IPS-NIHi11 (cell line): ENCODE results near the gene GATA6.
A peak's percentile ranks its signal among the peaks of the same experiment; 100 is the strongest.
"Not testable (repeated sequence)": the region's sequence is repeated elsewhere in the genome, so short reads cannot be mapped to it uniquely, and the experiment has no call there.

ENCODE experiments used
- DNase-seq: peaks from one replicate; pipeline ENCODE4 v3.0.0; 2012; ENCODE audit warnings: mixed read lengths, low spot score

GATA6 gene

GRCh38 chr18:22204996-22205395 lies 35.6 kb downstream of the GATA6 start:
- DNase-seq, result no peak

DNA sequence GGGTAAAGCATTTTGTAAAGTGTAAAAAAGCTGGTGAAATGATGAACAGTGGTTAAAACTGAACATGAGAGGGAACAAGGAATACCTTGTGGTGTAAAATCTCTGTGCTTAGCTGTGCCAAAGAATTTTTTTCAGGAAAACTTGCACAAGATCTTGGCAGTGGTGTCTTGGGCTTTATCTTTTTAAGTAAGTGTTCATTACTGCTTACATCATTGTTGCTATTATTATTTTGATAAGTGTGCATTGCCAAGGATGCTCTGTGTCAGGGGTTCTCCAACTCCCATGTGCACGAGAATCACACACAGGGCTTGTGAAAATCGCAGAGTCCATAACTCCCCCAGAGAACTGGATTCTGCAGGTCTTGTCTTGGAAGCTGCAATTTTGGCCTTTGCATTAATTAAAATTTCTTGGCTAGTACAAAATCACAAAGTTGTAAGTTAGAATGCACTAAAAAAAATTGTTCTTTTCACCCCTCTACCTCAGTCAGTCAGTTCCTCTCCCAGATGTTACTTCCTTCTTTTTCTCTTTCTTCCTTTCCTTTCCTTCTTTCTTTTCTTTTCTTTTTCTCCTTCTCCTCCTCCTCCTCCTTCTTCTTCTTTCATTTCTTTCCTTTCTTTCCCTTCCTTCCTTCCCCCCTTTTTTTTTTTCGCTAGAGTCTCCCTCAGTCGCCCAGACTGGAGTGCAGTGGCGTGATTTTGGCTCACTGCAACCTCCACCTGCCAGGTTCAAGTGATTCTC lies 37.8 kb downstream of the GATA6 start:
- no peak for DNase-seq

DNA sequence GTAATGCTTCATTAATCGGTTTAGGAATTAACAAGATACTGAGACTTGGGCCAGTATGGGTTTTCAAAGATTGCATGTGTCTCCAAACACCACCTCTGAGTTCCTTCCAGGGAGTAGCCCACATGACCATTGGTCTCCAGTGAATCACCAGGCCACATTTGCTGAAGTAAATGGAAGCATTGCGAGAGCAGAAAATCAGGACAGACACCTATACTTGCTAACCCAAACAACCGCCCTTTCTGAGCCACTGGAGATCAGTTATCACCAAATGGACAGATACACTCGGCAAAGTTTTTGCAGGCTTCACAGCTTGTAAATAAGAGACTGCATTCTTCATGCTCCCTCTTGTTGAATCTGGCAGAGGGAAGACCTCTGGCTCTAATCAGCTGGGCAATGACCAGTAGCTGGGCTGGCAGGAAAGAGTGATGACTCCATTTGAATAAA lies 40.9 kb downstream of the GATA6 start:
- no peak for DNase-seq

DNA sequence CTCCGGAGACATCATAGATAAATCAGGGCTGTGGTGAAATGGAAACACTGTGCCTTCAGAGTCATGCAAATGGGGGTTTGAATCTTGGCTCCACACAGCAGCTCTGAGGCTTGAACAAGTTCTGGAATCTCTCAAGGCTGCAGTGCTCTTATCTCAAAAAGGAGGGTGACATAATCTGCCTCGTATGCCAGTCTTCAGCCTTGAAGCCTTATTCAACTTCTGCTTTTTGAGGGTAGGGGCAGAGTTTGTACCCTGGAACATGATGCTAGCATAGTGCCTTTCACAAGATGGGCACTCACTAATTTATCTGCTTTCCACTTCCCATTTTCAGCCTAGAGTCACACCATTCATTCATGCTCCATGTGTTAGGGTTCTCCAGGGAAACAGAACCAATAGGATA lies 42.3 kb downstream of the GATA6 start:
- DNase-seq, result no peak

- DNase-seq, result no peak
Observed at GRCh38 chr18:22213333-22213973, 44.1 kb downstream of the GATA6 start.

GRCh38 chr18:22214731-22215528 lies 45.5 kb downstream of the GATA6 start:
- no peak for DNase-seq

- DNase-seq, result no peak
Observed at GRCh38 chr18:22218835-22219234, 49.4 kb downstream of the GATA6 start.

DNA sequence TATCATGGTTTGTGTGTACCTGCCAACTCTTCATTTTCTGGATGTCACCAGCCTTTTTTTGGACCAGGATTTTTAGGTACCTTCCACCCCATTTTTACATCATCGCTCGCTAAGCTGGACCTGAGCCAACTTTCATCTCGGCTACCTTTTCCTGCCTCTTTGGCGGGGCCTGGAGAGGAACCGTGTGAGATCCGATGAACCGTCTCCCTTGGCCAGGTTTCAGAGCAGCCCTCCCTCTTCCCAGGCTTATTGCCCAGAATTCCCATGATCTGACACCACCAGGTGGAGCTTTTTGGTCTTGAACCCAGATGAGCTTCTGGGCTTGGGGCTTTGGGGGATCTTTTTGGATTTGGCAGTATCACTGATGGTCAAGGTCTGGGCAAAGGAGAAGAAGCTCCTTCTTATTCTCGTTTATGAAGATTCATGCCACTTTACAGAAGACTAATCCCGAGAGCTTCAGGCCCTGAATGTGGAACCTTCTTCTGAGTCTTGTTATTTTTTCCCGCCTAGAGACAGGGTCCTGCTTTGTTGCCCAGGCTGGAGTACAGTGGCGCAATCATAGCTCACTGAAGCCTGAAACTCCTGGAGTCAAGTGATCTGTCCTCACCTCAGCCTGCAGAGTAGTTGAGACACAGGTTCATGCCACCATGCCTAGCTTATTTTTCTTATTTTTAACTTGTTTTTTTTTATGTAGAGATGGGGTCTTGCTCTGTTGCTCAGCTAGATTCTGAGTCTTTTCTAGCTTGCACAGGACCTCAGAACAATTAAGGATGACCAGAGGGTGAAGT lies 50.4 kb downstream of the GATA6 start:
- DNase-seq, result no peak

GRCh38 chr18:22220585-22220984 lies 51.2 kb downstream of the GATA6 start:
- not testable (repeated sequence) for DNase-seq

GRCh38 chr18:22221350-22221749 lies 52.0 kb downstream of the GATA6 start:
- DNase-seq, result no peak

DNA sequence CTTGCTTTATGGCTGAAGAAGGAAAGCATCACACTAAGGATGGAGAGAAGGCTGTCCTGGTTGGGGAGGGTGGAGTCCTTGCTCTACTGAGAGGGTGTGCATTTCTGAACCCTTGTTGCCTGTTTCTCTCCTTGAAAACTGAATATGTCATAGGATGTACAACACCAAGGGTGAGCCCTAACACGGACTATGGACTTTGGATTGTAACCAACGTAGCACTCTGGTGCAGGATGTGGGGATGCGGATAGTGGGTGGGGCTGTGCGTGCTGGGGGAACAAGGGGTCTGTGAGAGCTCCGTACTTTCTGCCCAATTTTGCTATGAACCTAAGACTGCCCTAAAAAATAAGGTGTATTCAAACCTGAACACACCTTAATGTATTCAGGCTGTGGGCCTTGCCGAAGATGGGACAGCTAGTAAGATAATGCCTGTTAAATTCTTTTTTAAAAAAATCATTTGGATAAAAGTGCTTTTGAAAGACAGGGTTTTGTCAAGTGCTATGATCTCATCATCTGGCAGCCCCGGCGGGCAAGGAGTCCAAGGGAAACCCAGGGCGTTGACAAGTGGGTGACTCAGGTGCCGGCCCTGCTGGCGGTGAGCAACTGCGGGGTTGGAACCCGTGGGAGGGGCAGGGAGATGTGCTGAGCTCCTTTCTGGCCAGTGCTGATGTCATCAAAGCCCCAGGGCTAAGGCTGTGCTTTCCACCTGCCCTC lies 54.0 kb downstream of the GATA6 start:
- peak; percentile 55 for DNase-seq

DNA sequence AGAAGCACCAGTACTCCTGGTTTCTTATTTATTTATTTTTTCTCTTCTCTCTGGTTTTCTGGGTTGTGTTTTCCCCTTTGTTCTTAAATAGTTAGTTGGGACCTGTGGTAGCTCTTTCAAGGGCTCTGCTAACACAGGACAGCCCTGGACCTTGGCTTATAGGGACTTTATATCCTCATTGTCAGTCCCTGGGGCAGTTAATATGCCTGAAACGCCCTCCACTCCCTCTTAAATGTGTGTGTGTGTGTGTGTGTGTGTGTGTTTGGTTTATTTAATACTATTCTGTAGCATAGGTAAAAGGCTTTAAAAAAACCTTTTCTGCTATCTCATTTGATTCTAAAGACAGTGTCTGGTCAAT lies 54.6 kb downstream of the GATA6 start:
- DNase-seq, result no peak

GRCh38 chr18:22224339-22224738 lies 55.0 kb downstream of the GATA6 start:
- DNase-seq, result no peak

GRCh38 chr18:22226801-22227200 lies 57.4 kb downstream of the GATA6 start:
- DNase-seq, result no peak

- DNase-seq, result no peak
Observed at GRCh38 chr18:22228976-22229375, 59.6 kb downstream of the GATA6 start.

DNA sequence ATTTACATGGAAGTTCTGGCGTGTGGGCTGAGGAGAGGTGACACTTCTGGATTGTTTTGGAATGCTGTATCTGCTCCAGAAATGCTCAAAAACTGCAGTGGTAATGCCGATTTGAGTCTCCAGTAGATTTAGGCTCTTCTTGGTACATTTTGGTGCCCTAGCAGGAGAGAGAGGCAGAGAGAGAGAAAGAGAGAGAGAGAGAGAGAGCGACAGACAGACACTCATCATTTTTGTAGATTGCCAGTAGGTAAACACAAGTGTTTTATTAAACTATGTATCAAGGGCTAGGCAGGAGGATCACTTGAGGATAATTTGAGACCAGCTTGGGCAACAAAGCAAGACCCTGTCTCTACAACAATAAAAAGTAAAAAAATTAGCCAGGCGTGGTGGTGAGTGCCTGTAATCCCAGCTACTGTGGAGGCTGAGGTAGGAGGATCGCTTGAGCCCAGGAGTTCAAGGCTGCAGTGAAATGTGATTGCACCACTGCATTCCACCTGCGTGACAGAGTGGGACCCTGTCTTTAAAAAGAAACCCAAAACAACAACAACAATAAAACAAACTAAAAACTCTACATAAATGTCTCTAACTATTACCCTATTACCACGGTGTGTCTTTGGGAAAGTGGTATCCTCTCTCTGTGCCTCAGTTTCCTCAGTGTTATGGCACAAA lies 60.2 kb downstream of the GATA6 start:
- DNase-seq, result no peak

GRCh38 chr18:22230471-22230945 lies 61.1 kb downstream of the GATA6 start:
- DNase-seq, result no peak

GRCh38 chr18:22233266-22233665 lies 63.9 kb downstream of the GATA6 start:
- DNase-seq, result no peak

GRCh38 chr18:22238036-22238435 lies 68.6 kb downstream of the GATA6 start:
- no peak for DNase-seq

GRCh38 chr18:22238681-22239080 lies 69.3 kb downstream of the GATA6 start:
- DNase-seq, result no peak

- no peak for DNase-seq
Observed at GRCh38 chr18:22241921-22242361, 72.6 kb downstream of the GATA6 start.
